ENCODE measurements around the gene PAM.

The PAM gene

DNA sequence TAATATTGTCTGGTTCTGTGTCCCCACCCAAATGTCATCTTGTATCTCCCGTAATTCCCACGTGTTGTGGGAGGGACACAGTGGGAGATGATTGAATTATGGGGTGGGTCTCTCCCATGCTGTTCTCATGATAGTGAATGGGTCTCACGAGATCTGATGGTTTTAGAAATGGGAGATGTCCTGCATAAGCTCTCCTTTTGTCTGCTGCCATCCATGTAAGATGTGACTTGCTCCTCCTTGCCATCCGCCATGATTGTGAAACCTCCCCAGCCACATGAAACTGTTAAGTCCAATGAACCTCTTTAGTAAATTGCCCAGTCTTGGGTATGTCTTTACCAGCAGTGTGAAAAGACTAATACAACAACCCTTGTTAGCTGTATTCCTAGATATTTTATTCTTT, 320.3 kb downstream of the PAM start (continued):
- no peak for TF ChIP-seq ZFP30 (CRISPR knock-in tag; IDR thresholded peaks at IDR 0.05)

Measured in SK-N-SH treated with all-trans-retinoic acid at 6 μM for 48 hours (cell line).